Stimulated activated CD4-positive, alpha-beta T cell treated with anti-CD3 and anti-CD28 coated beads, Interleukin-2, amount 100 ng/mL, for 4 hours (primary cell): ENCODE results near the gene ADAMTS19.
A peak's percentile ranks its signal among the peaks of the same experiment; 100 is the strongest.
"Not testable (repeated sequence)": the region's sequence is repeated elsewhere in the genome, so short reads cannot be mapped to it uniquely, and the experiment has no call there.

Source experiments
- DNase-seq: peaks from one replicate; pipeline ENCODE4 v3.0.0-alpha.2; 2020; ENCODE audit warnings: low read depth

ADAMTS19 gene

GRCh38 chr5:129584496-129584895 is 124.4 kb downstream of the ADAMTS19 start:
- not testable (repeated sequence) for DNase-seq

DNA sequence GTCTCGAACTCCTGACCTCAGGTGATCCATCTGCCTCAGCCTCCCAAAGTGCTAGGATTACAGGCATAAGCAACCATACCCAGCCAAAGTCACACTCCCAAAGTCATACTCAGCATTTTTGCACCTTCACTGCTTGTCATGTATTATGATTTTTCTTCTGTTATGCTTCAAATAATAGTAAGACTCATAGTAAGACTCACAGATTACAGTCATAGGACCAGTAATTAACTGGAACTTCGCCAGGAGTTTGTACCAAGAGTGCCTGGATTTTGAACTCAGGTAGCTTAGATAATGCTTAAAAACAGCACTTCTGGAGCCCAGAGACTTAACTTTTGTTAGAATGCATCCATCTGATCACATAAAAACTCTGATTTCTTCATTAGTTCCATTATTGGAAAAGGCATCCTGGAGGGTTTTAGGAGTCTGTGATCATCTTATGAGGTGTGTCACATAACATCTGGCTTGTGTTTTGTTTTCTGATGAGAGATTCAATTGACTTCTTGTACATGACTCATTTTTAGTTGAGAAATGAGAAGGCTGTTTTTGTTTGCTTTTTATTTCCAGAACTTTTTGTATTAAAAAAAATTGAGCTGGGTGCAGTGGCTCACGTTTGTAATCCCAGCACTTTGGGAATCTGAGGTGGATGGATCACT is 131.5 kb downstream of the ADAMTS19 start:
- no peak for DNase-seq

- no peak for DNase-seq
Measured at GRCh38 chr5:129593525-129593924, 133.4 kb downstream of the ADAMTS19 start.

GRCh38 chr5:129601576-129601975 is 141.5 kb downstream of the ADAMTS19 start:
- no peak for DNase-seq

GRCh38 chr5:129608350-129608749 is 148.3 kb downstream of the ADAMTS19 start:
- no peak for DNase-seq

GRCh38 chr5:129609710-129610109 is 149.6 kb downstream of the ADAMTS19 start:
- DNase-seq: no peak

- no peak for DNase-seq
Measured at GRCh38 chr5:129616517-129616916, 156.4 kb downstream of the ADAMTS19 start.

GRCh38 chr5:129617206-129617605 is 157.1 kb downstream of the ADAMTS19 start:
- DNase-seq: no peak

DNA sequence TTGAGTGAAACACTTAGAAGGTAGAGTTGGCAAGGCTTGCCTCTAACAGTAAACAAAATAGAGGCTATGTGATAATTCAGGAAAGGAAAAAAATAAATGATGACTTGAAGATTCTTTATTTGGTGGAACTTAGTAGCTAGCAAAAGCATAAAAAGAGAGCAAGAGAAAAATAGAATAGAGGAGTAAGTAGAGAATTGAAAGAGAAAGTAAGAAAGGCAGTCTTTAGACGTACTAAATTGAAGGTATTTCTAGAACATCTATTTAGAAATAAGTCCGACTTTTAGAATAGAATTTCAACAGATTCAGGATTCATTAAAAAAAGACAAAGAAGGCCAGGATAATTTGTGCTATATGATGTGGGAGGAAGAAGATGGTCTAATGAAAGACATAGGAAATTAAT is 159.7 kb downstream of the ADAMTS19 start:
- DNase-seq: no peak

DNA sequence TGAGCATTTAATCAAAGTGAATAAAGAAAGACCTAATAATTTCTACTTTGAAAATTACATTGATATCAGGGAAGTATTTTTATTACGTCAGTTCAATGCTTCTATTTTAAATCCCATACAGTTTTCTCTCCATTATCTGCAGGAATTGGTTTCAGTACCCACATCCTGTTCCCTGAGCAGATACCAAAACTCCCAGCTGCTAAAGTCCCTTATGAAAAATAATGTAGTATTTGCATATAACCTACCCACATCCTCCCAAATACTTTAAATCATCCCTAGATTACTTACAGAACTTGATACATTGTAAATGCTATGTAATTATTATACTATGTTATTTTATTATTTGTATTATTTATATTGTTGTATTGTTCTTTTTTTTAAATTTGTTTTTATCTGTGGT is 162.4 kb downstream of the ADAMTS19 start:
- no peak for DNase-seq

GRCh38 chr5:129629575-129629974 is 169.5 kb downstream of the ADAMTS19 start:
- no peak for DNase-seq

DNA sequence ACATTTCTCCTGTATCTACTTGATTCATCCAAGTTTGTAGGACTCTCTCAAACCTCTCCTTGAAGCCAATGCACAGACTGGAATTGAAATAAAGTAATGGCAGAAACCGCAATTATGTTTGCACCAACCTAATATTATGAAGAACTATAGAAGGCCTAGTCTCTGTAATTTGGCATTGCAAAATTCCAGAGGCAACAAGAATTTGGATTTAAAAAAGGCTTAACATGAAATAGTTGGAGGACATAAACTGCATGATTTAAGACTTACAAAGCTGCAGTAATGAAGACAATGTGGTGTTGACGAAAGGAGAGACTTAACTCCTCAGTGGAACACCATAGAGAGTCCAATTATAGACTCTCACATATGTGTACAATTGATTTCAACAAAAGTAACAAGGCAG is 170.0 kb downstream of the ADAMTS19 start:
- DNase-seq: no peak

DNA sequence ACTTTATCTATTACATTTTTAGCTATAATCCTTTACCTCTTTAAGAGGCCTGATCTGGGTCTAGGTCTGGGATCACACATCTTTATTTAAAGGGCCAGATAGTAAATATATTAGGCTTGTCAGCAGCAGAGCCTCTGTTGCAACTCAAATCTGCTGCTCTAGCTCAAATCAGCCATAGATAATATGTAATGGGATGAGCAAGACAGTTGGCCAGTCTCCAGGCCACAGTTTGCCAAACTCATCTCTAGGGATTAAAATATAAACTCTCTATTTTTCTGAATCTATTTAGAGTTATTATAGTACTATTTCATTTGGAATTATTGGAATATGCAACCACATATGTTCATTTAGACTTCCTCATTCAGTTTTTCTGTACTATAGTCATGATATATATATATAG is 171.9 kb downstream of the ADAMTS19 start:
- DNase-seq: no peak

GRCh38 chr5:129637501-129637900 is 177.4 kb downstream of the ADAMTS19 start:
- DNase-seq: not testable (repeated sequence)

GRCh38 chr5:129639331-129639730 is 179.2 kb downstream of the ADAMTS19 start:
- DNase-seq: no peak

- no peak for DNase-seq
Measured at GRCh38 chr5:129652349-129653056, 192.4 kb downstream of the ADAMTS19 start.

DNA sequence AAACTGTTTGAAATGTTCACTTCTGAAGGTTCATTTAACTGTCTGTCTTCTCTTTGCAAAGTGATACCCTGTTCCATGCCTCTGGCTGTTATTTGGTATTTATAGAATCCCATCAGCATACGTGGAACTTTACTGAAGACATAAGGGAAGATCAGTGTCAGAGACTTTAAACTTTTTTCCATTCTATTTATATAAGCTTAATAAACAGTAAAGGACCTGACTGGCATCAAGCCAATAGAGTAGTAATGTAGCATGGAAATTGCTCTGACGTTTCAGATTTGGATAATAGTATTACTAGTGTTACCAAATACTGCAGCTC is 192.9 kb downstream of the ADAMTS19 start:
- DNase-seq: no peak

DNA sequence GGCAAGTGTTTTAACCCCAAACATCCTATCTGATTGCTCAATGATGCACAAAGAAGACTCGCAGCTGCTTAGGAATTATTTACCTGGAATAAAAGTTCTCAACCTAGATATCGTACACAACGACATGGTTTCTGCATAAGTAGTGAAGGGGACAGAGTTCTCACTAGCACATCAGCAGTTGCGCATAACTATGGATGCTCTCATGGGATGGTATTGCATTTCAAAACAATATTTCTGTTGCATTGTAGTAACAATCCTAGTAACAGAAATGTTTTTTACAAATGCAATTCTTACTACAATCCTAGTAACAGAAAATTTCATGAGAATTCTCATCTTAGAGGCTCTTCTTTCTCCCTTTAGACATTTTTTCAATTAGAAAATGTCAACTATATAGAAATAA is 193.3 kb downstream of the ADAMTS19 start:
- no peak for DNase-seq

- no peak for DNase-seq
Measured at GRCh38 chr5:129656952-129657351, 196.9 kb downstream of the ADAMTS19 start.

- no peak for DNase-seq
Measured at GRCh38 chr5:129658801-129659200, 198.7 kb downstream of the ADAMTS19 start.

- DNase-seq: no peak
Measured at GRCh38 chr5:129661366-129662035, 201.4 kb downstream of the ADAMTS19 start.

DNA sequence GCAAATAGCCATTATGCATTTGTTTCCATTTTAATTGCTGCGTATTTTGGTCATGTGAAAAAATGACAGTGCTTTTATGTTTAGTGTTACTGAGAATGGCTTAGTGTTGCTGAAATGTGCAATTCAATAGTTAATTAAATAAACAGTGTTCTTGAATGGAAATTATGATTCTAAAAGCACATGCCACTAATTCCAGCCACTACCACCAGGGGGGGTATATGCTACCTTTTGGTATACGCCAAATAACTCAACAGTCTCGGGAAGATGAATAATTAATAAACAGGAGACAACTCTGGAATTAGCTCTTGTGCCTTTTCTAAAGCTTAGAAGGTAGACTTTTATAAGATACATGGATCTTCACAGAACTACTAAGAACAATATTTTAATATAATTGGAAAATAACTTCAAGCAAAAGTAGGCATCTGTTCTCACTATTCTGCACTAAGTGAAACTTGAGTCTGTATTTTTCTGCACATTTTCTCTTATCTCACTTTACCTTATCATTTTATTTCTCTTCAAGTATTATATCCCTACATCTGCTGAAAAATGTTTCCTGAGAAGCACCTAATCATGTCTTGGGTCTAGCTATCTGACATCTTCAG is 204.3 kb downstream of the ADAMTS19 start:
- peak; percentile 7 for DNase-seq

- DNase-seq: no peak
Measured at GRCh38 chr5:129670957-129671500, 210.9 kb downstream of the ADAMTS19 start.
